Naive B cell (primary cell): ENCODE results near the gene GALNT10. TPM values are rescaled to one million over a fixed set of nuclear protein-coding genes. Genes with fewer than 3 reads are reported as not detected.

Experiments
- ATAC-seq, 2 donors: fragments of 150-1000 bp; cut with Tn5 transposase; 2 replicates each; pipeline ENCODE4 v1.10.0; 2021; ENCODE audit warnings: low read depth in 2 of 2, mild to moderate bottlenecking in 2 of 2, moderate library complexity in 2 of 2
- DNase-seq: peaks from one replicate; pipeline ENCODE4 v3.0.0; 2022
- H3K27ac Mint-ChIP-seq, 6 donors: one replicate each; pipeline ENCODE4 v1.8.0; 2020 to 2022; ENCODE audit warnings: mild to moderate bottlenecking in 6 of 6, mixed read lengths in 6 of 6, moderate library complexity in 5 of 6, inconsistent platforms in 2 of 6
- H3K27me3 Mint-ChIP-seq, 3 donors: one replicate each; pipeline ENCODE4 v1.8.0; 2021 to 2022; ENCODE audit warnings: mixed read lengths in 3 of 3, mild to moderate bottlenecking in 1 of 3
- H3K36me3 Mint-ChIP-seq, 2 donors: one replicate each; pipeline ENCODE4 v1.8.0; 2020 to 2022; ENCODE audit warnings: mixed read lengths in 2 of 2, inconsistent platforms in 1 of 2, mild to moderate bottlenecking in 1 of 2
- H3K4me1 Mint-ChIP-seq, 3 donors: one replicate each; pipeline ENCODE4 v1.8.0; 2020 to 2022; ENCODE audit warnings: mixed read lengths in 3 of 3, inconsistent platforms in 1 of 3, mild to moderate bottlenecking in 1 of 3, moderate library complexity in 1 of 3
- H3K4me3 Mint-ChIP-seq, 8 donors: one replicate each; pipeline ENCODE4 v1.8.0; 2020 to 2022; ENCODE audit warnings: mild to moderate bottlenecking in 8 of 8, mixed read lengths in 8 of 8, moderate library complexity in 8 of 8, inconsistent platforms in 2 of 8
- H3K9me3 Mint-ChIP-seq, 7 donors: one replicate each; pipeline ENCODE4 v1.8.0; 2020 to 2022; ENCODE audit warnings: mixed read lengths in 7 of 7, mild to moderate bottlenecking in 5 of 7, inconsistent platforms in 2 of 7, moderate library complexity in 1 of 7
- polyA plus RNA-seq, 6 donors: library from polyadenylated mRNA; unstranded; fragments of 300-500 nt; fragmentation: Illumina TruSeq; gene quantifications; one replicate each; pipeline ENCODE4 v1.2.3, GENCODE V29; 2021; ENCODE audit warnings: low read depth in 6 of 6

Gene GALNT10
- polyA plus RNA-seq, 6 donors from 2014 or later = 13.6 to 29.3 (median 19.7) TPM

GRCh38 chr5:154329062-154329461 is 138.5 kb downstream of the GALNT10 start:
- no peaks in the 10 kb centered on the region for H3K27me3 Mint-ChIP-seq
- no peak for DNase-seq
- peaks cover 0 to 10% (median 0%) of the 10 kb centered on the region in 3 donors for H3K4me1 Mint-ChIP-seq
- peak overlapping the region in 2 of 6 donors; percentile 23 to 65 for H3K27ac Mint-ChIP-seq
- no peak for ATAC-seq
- no peaks in the 10 kb centered on the region for H3K9me3 Mint-ChIP-seq
- no peak overlapping the region for H3K4me3 Mint-ChIP-seq
- H3K36me3 Mint-ChIP-seq = peaks cover 26 to 31% of the 10 kb centered on the region in 2 donors

DNA sequence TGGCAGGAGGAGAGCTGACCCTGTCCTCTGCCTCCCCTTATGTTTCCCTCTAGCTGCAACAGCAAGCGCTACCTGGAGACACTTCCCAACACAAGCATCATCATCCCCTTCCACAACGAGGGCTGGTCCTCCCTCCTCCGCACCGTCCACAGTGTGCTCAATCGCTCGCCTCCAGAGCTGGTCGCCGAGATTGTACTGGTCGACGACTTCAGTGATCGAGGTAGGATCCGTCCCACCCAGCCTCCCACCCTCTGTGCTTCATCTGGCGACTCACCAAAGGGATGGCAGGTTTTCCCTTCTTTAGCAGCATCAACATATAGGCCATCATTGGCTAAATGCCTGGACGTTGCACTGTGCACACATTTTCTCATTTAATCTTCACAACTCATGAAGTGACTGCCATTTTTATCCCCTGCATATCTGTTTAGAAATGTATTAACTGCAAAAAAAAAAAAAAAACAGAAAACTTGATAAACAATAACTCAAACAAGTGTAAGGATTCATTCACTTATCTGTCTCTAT is 139.0 kb downstream of the GALNT10 start:
- DNase-seq = no peak
- H3K27me3 Mint-ChIP-seq = no peaks in the 10 kb centered on the region
- peaks cover 26 to 37% of the 10 kb centered on the region in 2 donors for H3K36me3 Mint-ChIP-seq

GRCh38 chr5:154330097-154330667 is 139.6 kb downstream of the GALNT10 start:
- Mint-ChIP-seq H3K4me3 (no peak overlapping the region), H3K4me1 (peaks cover 0 to 10% (median 0%) of the 10 kb centered on the region in 3 donors), H3K27me3 (no peaks in the 10 kb centered on the region), H3K27ac (peak overlapping the region in 2 of 6 donors; percentile 11 to 65), H3K9me3 (no peaks in the 10 kb centered on the region), H3K36me3 (peaks cover 32 to 43% of the 10 kb centered on the region in 2 donors)
- ATAC-seq (no peak), DNase-seq (no peak)

More for the DNA sequence above, 139.0 kb downstream of the GALNT10 start:
- Mint-ChIP-seq H3K4me3 (no peak overlapping the region), H3K9me3 (no peaks in the 10 kb centered on the region), H3K27ac (peak overlapping the region in 2 of 6 donors; percentile 23 to 65), H3K4me1 (peaks cover 0 to 10% (median 0%) of the 10 kb centered on the region in 3 donors)
- no peak for ATAC-seq

GRCh38 chr5:154331232-154331631 is 140.7 kb downstream of the GALNT10 start:
- Mint-ChIP-seq H3K36me3 (peaks cover 35 to 44% of the 10 kb centered on the region in 2 donors), H3K27me3 (no peaks in the 10 kb centered on the region), H3K27ac (peak overlapping the region in 2 of 6 donors; percentile 3 to 62), H3K9me3 (no peaks in the 10 kb centered on the region), H3K4me1 (peaks cover 0 to 10% (median 0%) of the 10 kb centered on the region in 3 donors), H3K4me3 (no peak overlapping the region)
- DNase-seq (no peak), ATAC-seq (no peak)

- no peak for DNase-seq
- Mint-ChIP-seq H3K36me3 (peaks cover 40 to 46% of the 10 kb centered on the region in 2 donors), H3K4me1 (peaks cover 0 to 10% (median 0%) of the 10 kb centered on the region in 3 donors), H3K27ac (peak overlapping the region in 1 of 6 donors; percentile 60), H3K27me3 (no peaks in the 10 kb centered on the region), H3K4me3 (no peak overlapping the region), H3K9me3 (no peaks in the 10 kb centered on the region)
- ATAC-seq = no peak
Measured at GRCh38 chr5:154331924-154332323, 141.4 kb downstream of the GALNT10 start.

DNA sequence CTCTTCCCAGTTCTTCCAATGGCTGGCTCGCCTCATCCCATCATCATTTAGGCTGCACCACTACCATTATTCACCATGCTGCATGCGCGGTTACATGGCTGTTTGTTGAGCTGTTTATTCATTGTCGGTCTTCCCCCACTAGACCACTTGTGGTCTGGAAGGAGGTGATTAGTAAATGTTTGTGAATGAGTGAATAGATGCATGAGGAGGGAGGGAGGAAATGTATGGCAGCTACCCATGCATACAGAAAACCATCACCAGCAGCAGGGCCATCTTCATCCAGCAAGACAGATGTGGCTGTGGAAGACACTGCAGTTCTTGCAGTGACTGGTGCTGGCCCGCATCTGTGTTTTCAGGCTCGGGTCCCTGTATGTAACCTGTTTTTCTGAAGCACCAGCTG is 141.9 kb downstream of the GALNT10 start:
- H3K4me3 Mint-ChIP-seq = no peak overlapping the region
- H3K36me3 Mint-ChIP-seq = peaks cover 46 to 52% of the 10 kb centered on the region in 2 donors
- H3K27ac Mint-ChIP-seq = no peak overlapping the region

GRCh38 chr5:154333016-154333415 is 142.5 kb downstream of the GALNT10 start:
- Mint-ChIP-seq H3K27me3 (no peaks in the 10 kb centered on the region), H3K9me3 (peaks cover 0 to 4% (median 0%) of the 10 kb centered on the region in 7 donors), H3K27ac (no peak overlapping the region), H3K4me3 (no peak overlapping the region), H3K36me3 (peaks cover 49 to 57% of the 10 kb centered on the region in 2 donors), H3K4me1 (peaks cover 0 to 11% (median 6%) of the 10 kb centered on the region in 3 donors)
- no peak for ATAC-seq
- DNase-seq = no peak

More for the DNA sequence above, 141.9 kb downstream of the GALNT10 start:
- peaks cover 0 to 2% (median 0%) of the 10 kb centered on the region in 7 donors for H3K9me3 Mint-ChIP-seq
- ATAC-seq = no peak
- no peaks in the 10 kb centered on the region for H3K27me3 Mint-ChIP-seq
- no peak for DNase-seq
- peaks cover 0 to 10% (median 3%) of the 10 kb centered on the region in 3 donors for H3K4me1 Mint-ChIP-seq

- no peak for ATAC-seq
- H3K27me3 Mint-ChIP-seq = no peaks in the 10 kb centered on the region
- peaks cover 0 to 13% (median 6%) of the 10 kb centered on the region in 3 donors for H3K4me1 Mint-ChIP-seq
- no peak overlapping the region for H3K4me3 Mint-ChIP-seq
- DNase-seq = no peak
- H3K27ac Mint-ChIP-seq = no peak overlapping the region
- peaks cover 0 to 4% (median 0%) of the 10 kb centered on the region in 7 donors for H3K9me3 Mint-ChIP-seq
- H3K36me3 Mint-ChIP-seq = peaks cover 49 to 61% of the 10 kb centered on the region in 2 donors
Measured at GRCh38 chr5:154334406-154335064, 144.0 kb downstream of the GALNT10 start.

GRCh38 chr5:154335065-154335448 is 144.5 kb downstream of the GALNT10 start:
- DNase-seq (no peak), ATAC-seq (no peak)
- Mint-ChIP-seq H3K27me3 (no peaks in the 10 kb centered on the region), H3K4me1 (peaks cover 0 to 13% (median 6%) of the 10 kb centered on the region in 3 donors), H3K36me3 (peaks cover 46 to 58% of the 10 kb centered on the region in 2 donors), H3K4me3 (no peak overlapping the region), H3K27ac (peak overlapping the region in 1 of 6 donors; percentile 8), H3K9me3 (peaks cover 0 to 4% (median 0%) of the 10 kb centered on the region in 7 donors)

DNA sequence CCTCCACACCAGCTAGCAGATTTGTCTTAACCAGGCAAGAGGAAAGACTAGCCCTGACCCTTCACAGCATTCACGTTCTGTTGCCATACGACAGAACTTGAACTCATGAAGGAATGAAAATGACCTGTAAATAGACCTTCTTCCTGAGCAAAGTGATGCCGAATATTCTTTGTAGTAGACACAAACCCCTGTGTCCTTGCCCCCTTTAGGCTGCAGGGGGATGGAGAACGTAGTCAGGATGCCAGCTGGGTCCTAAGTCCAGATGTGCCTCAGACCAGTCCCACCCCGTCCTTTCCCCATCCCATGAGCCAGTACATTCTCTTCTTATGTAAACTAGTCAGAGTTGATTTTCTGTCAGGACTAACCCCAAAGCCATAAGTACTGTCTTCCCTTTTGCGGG is 151.1 kb downstream of the GALNT10 start:
- DNase-seq = no peak
- H3K4me3 Mint-ChIP-seq = no peak overlapping the region
- no peak for ATAC-seq
- peaks cover 17% of the 10 kb centered on the region in 2 donors for H3K36me3 Mint-ChIP-seq
- no peaks in the 10 kb centered on the region for H3K27me3 Mint-ChIP-seq
- H3K9me3 Mint-ChIP-seq = peaks cover 0 to 4% (median 0%) of the 10 kb centered on the region in 7 donors
- H3K27ac Mint-ChIP-seq = peak overlapping the region in 1 of 6 donors; percentile 43
- peaks cover 7 to 9% (median 9%) of the 10 kb centered on the region in 3 donors for H3K4me1 Mint-ChIP-seq

- peaks cover 12% of the 10 kb centered on the region in 2 donors for H3K36me3 Mint-ChIP-seq
- ATAC-seq (no peak), DNase-seq (no peak)
- peaks cover 0 to 4% (median 0%) of the 10 kb centered on the region in 7 donors for H3K9me3 Mint-ChIP-seq
- peaks cover 7 to 9% (median 9%) of the 10 kb centered on the region in 3 donors for H3K4me1 Mint-ChIP-seq
- no peak overlapping the region for H3K4me3 Mint-ChIP-seq
- peak overlapping the region in 2 of 6 donors; percentile 9 to 43 for H3K27ac Mint-ChIP-seq
- H3K27me3 Mint-ChIP-seq = no peaks in the 10 kb centered on the region
Measured at GRCh38 chr5:154342211-154342610, 151.7 kb downstream of the GALNT10 start.

- Mint-ChIP-seq H3K27ac (peak overlapping the region in 1 of 6 donors; percentile 84), H3K27me3 (no peaks in the 10 kb centered on the region), H3K4me3 (no peak overlapping the region), H3K36me3 (peaks cover 5 to 6% of the 10 kb centered on the region in 2 donors), H3K9me3 (no peaks in the 10 kb centered on the region), H3K4me1 (peaks cover 4 to 9% (median 6%) of the 10 kb centered on the region in 3 donors)
- no peak for DNase-seq
- no peak for ATAC-seq
Measured at GRCh38 chr5:154342963-154343362, 152.4 kb downstream of the GALNT10 start.

GRCh38 chr5:154344461-154344860 is 153.9 kb downstream of the GALNT10 start:
- Mint-ChIP-seq H3K4me3 (no peak overlapping the region), H3K27me3 (no peaks in the 10 kb centered on the region)
- no peak for DNase-seq

More at GRCh38 chr5:154344461-154344860, 153.9 kb downstream of the GALNT10 start:
- ATAC-seq = no peak
- H3K27ac Mint-ChIP-seq = peak overlapping the region in 2 of 6 donors; percentile 41 to 63
- peaks cover 0 to 6% of the 10 kb centered on the region in 2 donors for H3K36me3 Mint-ChIP-seq
- peaks cover 4 to 9% (median 4%) of the 10 kb centered on the region in 3 donors for H3K4me1 Mint-ChIP-seq
- H3K9me3 Mint-ChIP-seq = no peaks in the 10 kb centered on the region
